PC-3 (cell line): Measurements from ENCODE around the gene BRIP1.

Experiments
- CTCF ChIP-seq: fragments of 300-600 bp; sonication (generic); conservative IDR thresholded peaks from 2 replicates; pipeline ENCODE4 v1.5.1; 2017; ENCODE audit warnings: antibody characterized with exemption, low read depth, mild to moderate bottlenecking, low read length
- EZH2 ChIP-seq: fragments of 300-600 bp; sonication (generic); IDR thresholded peaks from one replicate; pipeline ENCODE4 v1.6.1; 2017; ENCODE audit warnings: antibody characterized with exemption, mild to moderate bottlenecking, low read length; ENCODE audit not compliant: unreplicated experiment

DNA sequence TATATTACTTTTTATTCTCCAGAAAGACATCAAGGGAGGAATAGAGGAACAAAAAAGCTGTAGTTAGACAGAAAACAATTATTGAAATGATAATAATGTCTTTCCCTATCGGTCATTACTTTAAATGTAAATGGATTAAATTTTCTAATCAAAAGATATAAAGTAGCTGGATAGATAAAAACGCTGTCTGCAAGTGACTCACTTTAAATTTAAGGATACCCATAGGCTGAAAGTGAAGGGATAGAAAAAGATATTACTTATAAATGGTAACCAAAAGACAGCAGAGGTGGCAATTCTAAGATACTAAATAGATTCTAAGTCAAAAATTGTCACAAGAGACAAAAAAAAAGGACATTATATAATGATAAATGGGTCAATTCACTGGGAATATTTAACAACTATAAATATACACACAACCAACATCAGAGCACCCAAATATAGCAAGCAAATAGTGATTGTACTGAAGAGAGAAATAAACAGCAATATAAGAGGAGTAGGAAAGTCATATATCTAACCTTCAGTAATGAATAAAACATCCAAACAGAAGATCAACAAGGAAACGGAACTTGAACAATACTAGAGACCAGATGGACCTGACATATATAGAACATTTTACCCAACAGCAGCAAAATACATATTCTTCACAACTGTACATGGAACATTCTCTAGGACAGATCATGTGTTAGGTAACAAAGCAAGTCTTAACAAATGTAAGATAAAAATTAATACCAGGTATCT is 116.9 kb downstream of the BRIP1 start:
- TF ChIP-seq CTCF = no peak
- no peak for TF ChIP-seq EZH2
